ENCODE data around the gene CCL19.

The CCL19 gene

GRCh38 chr9:34712140-34712539 lies 21.1 kb upstream of the CCL19 start:
- ATAC-seq, result no peak

GRCh38 chr9:34710023-34710422 lies 18.9 kb upstream of the CCL19 start, which contains the start of gene CCL21:
Gene CCL21, minus strand, starts transcription at chr9:34710136. Its CDS starts 70 bp downstream, at chr9:34710066.
- ATAC-seq, result no peak
- TF ChIP-seq ISL1 (CRISPR knock-in tag; IDR thresholded peaks at IDR 0.05) (peak; percentile 20; the same call in 1 of the 2 replicates), SNAI2 (CRISPR knock-in tag; IDR thresholded peaks at IDR 0.05) (no peak)

More at GRCh38 chr9:34712140-34712539, 21.1 kb upstream of the CCL19 start:
- TF ChIP-seq ARNTL (CRISPR knock-in tag; IDR thresholded peaks at IDR 0.05; ENCODE audit: borderline replicate concordance, low read depth), result no peak

GRCh38 chr9:34709196-34709978 lies 18.3 kb upstream of the CCL19 start:
- ATAC-seq, result no peak
- no peak for TF ChIP-seq RARB (CRISPR knock-in tag; IDR thresholded peaks at IDR 0.05)
- TF ChIP-seq ZNF565 (CRISPR knock-in tag; conservative IDR thresholded peaks at IDR 0.05; ENCODE audit: low read depth), result no peak
- TF ChIP-seq PATZ1 (CRISPR knock-in tag; IDR thresholded peaks at IDR 0.05; ENCODE audit: borderline replicate concordance), result no peak
- no peak for TF ChIP-seq PPARA (CRISPR knock-in tag; IDR thresholded peaks at IDR 0.05; ENCODE audit: borderline replicate concordance)
- TF ChIP-seq CSRNP3 (CRISPR knock-in tag; IDR thresholded peaks at IDR 0.05), result no peak
- no peak for TF ChIP-seq CREB5 (CRISPR knock-in tag; IDR thresholded peaks at IDR 0.05; ENCODE audit: low read depth)
- TF ChIP-seq ZNF8 (CRISPR knock-in tag; IDR thresholded peaks at IDR 0.05), result no peak
- no peak for TF ChIP-seq CSDC2 (CRISPR knock-in tag; IDR thresholded peaks at IDR 0.05)
- TF ChIP-seq OSR1 (CRISPR knock-in tag; IDR thresholded peaks at IDR 0.05), result no peak
- no peak for TF ChIP-seq ISL1 (CRISPR knock-in tag; IDR thresholded peaks at IDR 0.05)

- TF ChIP-seq TSHZ2 (CRISPR knock-in tag; IDR thresholded peaks at IDR 0.05) (no peak), ZNF70 (CRISPR knock-in tag; IDR thresholded peaks at IDR 0.05) (no peak), ESRRG (CRISPR knock-in tag; IDR thresholded peaks at IDR 0.05) (no peak), CREB5 (CRISPR knock-in tag; IDR thresholded peaks at IDR 0.05; ENCODE audit: low read depth) (no peak), SNAI2 (CRISPR knock-in tag; IDR thresholded peaks at IDR 0.05) (no peak), TCF4 (CRISPR knock-in tag; IDR thresholded peaks at IDR 0.05; ENCODE audit: borderline replicate concordance) (no peak), BACH2 (CRISPR knock-in tag; IDR thresholded peaks at IDR 0.05; ENCODE audit: borderline replicate concordance) (no peak), OSR1 (CRISPR knock-in tag; IDR thresholded peaks at IDR 0.05) (no peak), PPARA (CRISPR knock-in tag; IDR thresholded peaks at IDR 0.05; ENCODE audit: borderline replicate concordance) (no peak), ZNF8 (CRISPR knock-in tag; IDR thresholded peaks at IDR 0.05) (no peak)
- no peak for ATAC-seq
These were observed 16.1 kb upstream of the CCL19 start for GRCh38 chr9:34707130-34707529.

All from SK-N-SH treated with all-trans-retinoic acid at 6 μM for 48 hours (cell line).